GM23338 (cell line): ENCODE measurements around the gene ZNF525. TPM values are rescaled to one million over a fixed set of nuclear protein-coding genes. Genes with fewer than 3 reads are reported as not detected.
"Not testable (repeated sequence)": the region's sequence is repeated elsewhere in the genome, so short reads cannot be mapped to it uniquely, and the experiment has no call there.

Experiments
- ATAC-seq: fragments of 200-7000 bp; cut with Tn5 transposase; 3 replicates; pipeline ENCODE4 v1.9.1; 2020
- DNase-seq: peaks from one replicate; pipeline ENCODE4 v3.0.0-alpha.2; 2015; ENCODE audit warnings: low spot score
- H2AFZ ChIP-seq: fragments of 200-600 bp; sonication (generic); 2 replicates; pipeline ENCODE4 v1.8.0; 2016; ENCODE audit warnings: antibody characterized with exemption, mild to moderate bottlenecking, moderate library complexity
- H3F3A ChIP-seq: fragments of 200-600 bp; sonication (generic); replicated peaks from 2 replicates; pipeline ENCODE4 v1.8.0; 2017; ENCODE audit warnings: antibody characterized with exemption, mixed run types, low read depth
- H3K27ac ChIP-seq: fragments of 200-600 bp; sonication (generic); 2 replicates; pipeline ENCODE4 v1.6.1; 2016; ENCODE audit warnings: low read depth
- H3K27me3 ChIP-seq: fragments of 200-600 bp; sonication (generic); 2 replicates; pipeline ENCODE4 v1.8.0; 2016; ENCODE audit warnings: mild to moderate bottlenecking, mixed run types, moderate library complexity; ENCODE audit not compliant: insufficient read depth
- H3K36me3 ChIP-seq: fragments of 200-600 bp; sonication (generic); 2 replicates; pipeline ENCODE4 v1.8.0; 2016; ENCODE audit warnings: mild to moderate bottlenecking; ENCODE audit not compliant: insufficient read depth
- H3K4me1 ChIP-seq: fragments of 200-600 bp; sonication (generic); 2 replicates; pipeline ENCODE4 v1.8.0; 2016; ENCODE audit warnings: mild to moderate bottlenecking, moderate library complexity; ENCODE audit not compliant: insufficient read depth
- H3K4me2 ChIP-seq: fragments of 200-600 bp; sonication (generic); 2 replicates; pipeline ENCODE4 v1.7.1; 2017; ENCODE audit warnings: mixed run types
- H3K4me3 ChIP-seq: fragments of 200-600 bp; sonication (generic); 2 replicates; pipeline ENCODE4 v1.6.1; 2016; ENCODE audit warnings: mixed run types
- H3K79me2 ChIP-seq: fragments of 200-600 bp; sonication (generic); replicated peaks from 2 replicates; pipeline ENCODE4 v1.8.0; 2017; ENCODE audit warnings: mild to moderate bottlenecking; ENCODE audit not compliant: insufficient read depth
- H3K9me2 ChIP-seq: fragments of 200-600 bp; sonication (generic); 2 replicates; pipeline ENCODE4 v1.8.0; 2017; ENCODE audit not compliant: insufficient read depth
- H4K20me1 ChIP-seq: fragments of 200-600 bp; sonication (generic); replicated peaks from 2 replicates; pipeline ENCODE4 v1.8.0; 2017; ENCODE audit warnings: mild to moderate bottlenecking; ENCODE audit not compliant: insufficient read depth
- H3K27ac Mint-ChIP-seq: 2 replicates; pipeline ENCODE4 v1.8.0; 2020; ENCODE audit warnings: inconsistent platforms, mild to moderate bottlenecking, moderate library complexity, mixed read lengths
- H3K27me3 Mint-ChIP-seq: 3 replicates; pipeline ENCODE4 v1.8.0; 2022; ENCODE audit warnings: low read depth, mild to moderate bottlenecking, moderate library complexity, mixed read lengths, inconsistent platforms; ENCODE audit not compliant: insufficient read depth, poor library complexity
- H3K36me3 Mint-ChIP-seq: 3 replicates; pipeline ENCODE4 v1.8.0; 2021; ENCODE audit warnings: low read depth, mild to moderate bottlenecking, inconsistent platforms, moderate library complexity, mixed read lengths
- H3K4me1 Mint-ChIP-seq: 3 replicates; pipeline ENCODE4 v1.8.0; 2020; ENCODE audit warnings: mild to moderate bottlenecking, inconsistent platforms, mixed read lengths
- H3K4me3 Mint-ChIP-seq: 3 replicates; pipeline ENCODE4 v1.8.0; 2021; ENCODE audit warnings: moderate library complexity, mild to moderate bottlenecking, inconsistent platforms, mixed read lengths
- H3K9me3 Mint-ChIP-seq: 3 replicates; pipeline ENCODE4 v1.8.0; 2020; ENCODE audit warnings: moderate library complexity, mild to moderate bottlenecking, inconsistent platforms, mixed read lengths
- CREB1 ChIP-seq: fragments of 250-450 bp; sonication (Bioruptor Pico); IDR thresholded peaks from 2 replicates; pipeline ENCODE4 v1.5.0; 2020; ENCODE audit warnings: low read depth, mild to moderate bottlenecking, moderate library complexity
- polyA plus RNA-seq: library from polyadenylated mRNA; unstranded; fragments of >200 nt; fragmentation: Nextera tagmentation; extraction: Ambion mirVana; gene quantifications from 2 replicates; pipeline ENCODE4 v1.2.1, GENCODE V29; 2016
- total RNA-seq: library from RNA; depleted of rRNA; stranded (reverse); fragments of >200 nt; shearing (Covaris generic); gene quantifications from 2 replicates; pipeline ENCODE4 v1.2.3, GENCODE V29; 2014
- TF ChIP-seq, protein P1 (sequence below), 2 experiments: fragments of 200-600 bp in 1 of 2; sonication (generic) in 1 of 2; conservative IDR thresholded peaks; 2 replicates each; pipeline versions ENCODE4 v1.5.1 to v1.6.1; 2016 to 2017; ENCODE audit warnings: antibody characterized with exemption in 2 of 2, low read depth in 2 of 2, mild to moderate bottlenecking in 2 of 2, moderate library complexity in 1 of 2

ZNF525 gene
- total and polyA plus RNA-seq, 2 experiments from 2014 or later, result 39.3 to 99.8 TPM

DNA sequence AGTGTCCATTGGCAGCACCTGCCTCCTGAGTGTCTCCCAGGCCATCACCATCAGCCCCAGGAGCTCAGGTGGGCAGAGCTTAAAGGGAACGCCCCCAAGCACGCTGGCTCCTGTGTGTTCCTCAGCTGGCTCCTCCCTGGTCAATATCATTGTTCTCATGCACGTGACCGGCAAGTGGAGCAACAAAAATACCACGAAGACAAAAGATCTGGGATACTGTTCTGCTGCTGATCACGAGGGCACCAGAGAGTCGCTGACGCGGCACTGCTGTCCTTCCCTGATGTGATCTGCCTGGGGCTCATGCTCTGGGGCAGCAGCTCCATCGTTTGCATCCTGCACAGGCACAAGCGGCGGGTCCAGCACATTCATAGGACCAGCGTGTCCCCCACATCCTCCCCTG is 57.6 kb downstream of the ZNF525 start:
- H3F3A ChIP-seq, H2AFZ ChIP-seq, H3K27ac Mint-ChIP-seq, H3K27ac ChIP-seq, H3K36me3 Mint-ChIP-seq, H3K27me3 ChIP-seq, H3K9me3 Mint-ChIP-seq, H3K79me2 ChIP-seq, H4K20me1 ChIP-seq, H3K9me2 ChIP-seq, H3K36me3 ChIP-seq, H3K27me3 Mint-ChIP-seq, H3K4me3 Mint-ChIP-seq: not testable (repeated sequence)
- Histone ChIP-seq H3K4me2 (peak overlapping the region; percentile 51), H3K4me1 (peaks cover 10% of the 10 kb centered on the region; the same call in 1 of the 2 replicates), H3K4me3 (0 out of 2 replicates have a peak overlapping the region, but pooled peaks have one; percentile 38)
- peak; percentile 82 for ATAC-seq
- DNase-seq, result peak; percentile 37
- peaks cover 15% of the 10 kb centered on the region for H3K4me1 Mint-ChIP-seq

DNA sequence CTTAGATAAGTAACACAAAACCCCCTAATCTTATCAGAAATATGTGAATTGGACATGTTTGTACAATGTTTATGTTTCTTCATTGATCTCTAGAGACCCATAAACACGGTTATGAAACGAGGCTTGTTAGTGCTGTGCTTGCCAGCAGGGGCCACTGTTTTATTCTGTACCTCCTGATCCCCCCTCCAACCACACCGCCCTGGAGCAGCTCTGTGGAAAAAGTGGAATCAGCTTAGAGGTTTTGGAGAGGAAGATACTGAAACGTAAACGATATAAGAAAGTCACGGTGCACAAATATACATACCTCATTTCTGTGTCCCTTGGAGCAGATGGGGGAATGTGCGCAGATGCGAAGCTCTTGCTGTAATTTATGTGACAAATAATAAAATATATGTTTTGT is 58.2 kb downstream of the ZNF525 start:
- H3K4me1 Mint-ChIP-seq, result peaks cover 15% of the 10 kb centered on the region
- H3K27ac Mint-ChIP-seq, H3K36me3 Mint-ChIP-seq, H3K27me3 Mint-ChIP-seq, H3K9me3 Mint-ChIP-seq, H2AFZ ChIP-seq, H3K9me2 ChIP-seq, H3F3A ChIP-seq, H3K36me3 ChIP-seq, H3K79me2 ChIP-seq, H4K20me1 ChIP-seq, H3K27me3 ChIP-seq: not testable (repeated sequence)
- peaks cover 10% of the 10 kb centered on the region; the same call in 1 of the 2 replicates for H3K4me1 ChIP-seq
- peak overlapping the region; percentile 57 for H3K4me3 Mint-ChIP-seq
- ATAC-seq (peak; percentile 67), DNase-seq (peak; percentile 27)
- TF ChIP-seq, protein P1, sequence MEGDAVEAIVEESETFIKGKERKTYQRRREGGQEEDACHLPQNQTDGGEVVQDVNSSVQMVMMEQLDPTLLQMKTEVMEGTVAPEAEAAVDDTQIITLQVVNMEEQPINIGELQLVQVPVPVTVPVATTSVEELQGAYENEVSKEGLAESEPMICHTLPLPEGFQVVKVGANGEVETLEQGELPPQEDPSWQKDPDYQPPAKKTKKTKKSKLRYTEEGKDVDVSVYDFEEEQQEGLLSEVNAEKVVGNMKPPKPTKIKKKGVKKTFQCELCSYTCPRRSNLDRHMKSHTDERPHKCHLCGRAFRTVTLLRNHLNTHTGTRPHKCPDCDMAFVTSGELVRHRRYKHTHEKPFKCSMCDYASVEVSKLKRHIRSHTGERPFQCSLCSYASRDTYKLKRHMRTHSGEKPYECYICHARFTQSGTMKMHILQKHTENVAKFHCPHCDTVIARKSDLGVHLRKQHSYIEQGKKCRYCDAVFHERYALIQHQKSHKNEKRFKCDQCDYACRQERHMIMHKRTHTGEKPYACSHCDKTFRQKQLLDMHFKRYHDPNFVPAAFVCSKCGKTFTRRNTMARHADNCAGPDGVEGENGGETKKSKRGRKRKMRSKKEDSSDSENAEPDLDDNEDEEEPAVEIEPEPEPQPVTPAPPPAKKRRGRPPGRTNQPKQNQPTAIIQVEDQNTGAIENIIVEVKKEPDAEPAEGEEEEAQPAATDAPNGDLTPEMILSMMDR (conservative IDR thresholded peaks at IDR 0.05; ENCODE audit: low read depth in 2 of 2), result peak; percentile 29 to 36
- peak overlapping the region; percentile 33 for H3K4me3 ChIP-seq
- peak overlapping the region; percentile 60 for H3K4me2 ChIP-seq
- H3K27ac ChIP-seq, result 0 out of 2 replicates have a peak overlapping the region, but pooled peaks have one; percentile 52

DNA sequence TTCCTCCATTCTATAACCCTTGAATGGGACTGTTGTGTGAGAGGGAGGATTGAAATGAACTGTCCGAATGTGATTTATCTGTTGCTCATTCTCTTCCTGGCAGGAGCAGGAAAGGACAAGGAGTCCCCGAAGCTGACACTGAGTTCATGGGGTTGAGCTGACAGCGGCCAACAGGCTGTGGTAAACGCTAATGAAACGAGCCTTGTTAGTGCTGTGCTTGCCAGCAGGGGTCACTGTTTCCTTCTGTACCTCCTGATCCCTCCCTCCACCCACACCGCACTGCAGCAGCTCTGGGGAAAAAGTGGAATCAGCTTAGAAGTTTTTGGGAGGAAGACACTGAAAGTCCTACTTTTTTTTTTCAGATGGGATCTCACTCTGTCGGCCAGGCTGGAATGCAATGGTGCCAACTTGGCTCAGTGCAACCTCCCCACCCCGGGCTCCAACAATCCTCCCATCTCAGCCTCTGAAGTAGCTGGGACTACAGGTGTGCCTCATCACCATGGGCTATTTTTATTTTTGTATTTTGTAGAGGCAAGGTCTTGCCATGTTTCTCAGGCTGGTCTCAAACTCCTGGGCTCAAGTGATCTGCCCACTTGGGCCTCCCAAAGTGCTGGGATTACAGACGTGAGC is 59.6 kb downstream of the ZNF525 start:
- peaks cover 9% of the 10 kb centered on the region; the same call in 1 of the 2 replicates for H3K36me3 ChIP-seq
- H3K4me1 Mint-ChIP-seq, result peaks cover 15% of the 10 kb centered on the region
- H3K27me3 ChIP-seq, result no peaks in the 10 kb centered on the region
- no peaks in the 10 kb centered on the region for H4K20me1 ChIP-seq
- no peak overlapping the region for H3K27ac ChIP-seq
- no peak overlapping the region for H2AFZ ChIP-seq
- peak overlapping the region; percentile 34; the same call in 1 of the 3 replicates for H3K4me3 Mint-ChIP-seq
- H3K4me3 ChIP-seq, result no peak overlapping the region
- no peaks in the 10 kb centered on the region for H3K9me3 Mint-ChIP-seq
- no peaks in the 10 kb centered on the region for H3K36me3 Mint-ChIP-seq
- no peak overlapping the region for H3K27ac Mint-ChIP-seq
- H3K4me2 ChIP-seq, result 0 out of 2 replicates have a peak overlapping the region, but pooled peaks have one; percentile 46
- peak; percentile 87 for ATAC-seq
- no peaks in the 10 kb centered on the region for H3K79me2 ChIP-seq
- peaks cover 10% of the 10 kb centered on the region; the same call in 1 of the 2 replicates for H3K4me1 ChIP-seq
- H3F3A ChIP-seq, result no peaks in the 10 kb centered on the region
- H3K9me2 ChIP-seq, result no peaks in the 10 kb centered on the region
- no peak for TF ChIP-seq CREB1 (CRISPR knock-in tag)
- TF ChIP-seq, protein P1 (conservative IDR thresholded peaks at IDR 0.05; ENCODE audit: low read depth in 2 of 2), result peak; percentile 82 to 95
- H3K27me3 Mint-ChIP-seq, result peaks cover 3% of the 10 kb centered on the region
- peak; percentile 94 for DNase-seq
